Activated CD4-positive, alpha-beta memory T cell treated with anti-CD3 and anti-CD28 coated beads for 36 hours (primary cell): ENCODE data around the gene ADAMTS13. TPM values are rescaled to one million over a fixed set of nuclear protein-coding genes. Genes with fewer than 3 reads are reported as not detected.
"Not testable (repeated sequence)": the region's sequence is repeated elsewhere in the genome, so short reads cannot be mapped to it uniquely, and the experiment has no call there.

Source experiments
- CTCF ChIA-PET: fragments of 350-600 bp; sonication (Branson Sonifier 250); formaldehyde crosslinking; loops from one replicate; lab custom pipeline; 2021; ENCODE audit warnings: antibody characterized with exemption, inconsistent platforms; lab: Charles Lee
- POLR2A ChIA-PET: fragments of 350-600 bp; sonication (Branson Sonifier 250); formaldehyde crosslinking; loops from one replicate; lab custom pipeline; 2021; ENCODE audit warnings: antibody characterized with exemption; lab: Charles Lee
- DNase-seq: peaks from one replicate; pipeline ENCODE4 v3.0.0-alpha.2; 2020
- H3K27ac Mint-ChIP-seq: one replicate; pipeline ENCODE4 v1.8.0; 2021; ENCODE audit warnings: mixed read lengths
- H3K27me3 Mint-ChIP-seq: one replicate; pipeline ENCODE4 v1.8.0; 2021; ENCODE audit warnings: mixed read lengths
- H3K36me3 Mint-ChIP-seq: one replicate; pipeline ENCODE4 v1.8.0; 2021; ENCODE audit warnings: mixed read lengths
- H3K4me1 Mint-ChIP-seq: one replicate; pipeline ENCODE4 v1.8.0; 2021; ENCODE audit warnings: low read depth, mixed read lengths
- H3K4me3 Mint-ChIP-seq: one replicate; pipeline ENCODE4 v1.8.0; 2021; ENCODE audit warnings: mild to moderate bottlenecking, mixed read lengths
- H3K9me3 Mint-ChIP-seq: one replicate; pipeline ENCODE4 v1.8.0; 2021; ENCODE audit warnings: mixed read lengths
- intact Hi-C: fragments of 100-400 bp; cut with micrococcal nuclease; formaldehyde crosslinking; loops from one replicate; pipeline ENCODE4 v1.15.1; 2023
- total RNA-seq, 2 experiments: library from RNA; stranded (reverse); gene quantifications; one replicate each; pipeline ENCODE4 v1.2.3, GENCODE V29; 2021

The ADAMTS13 gene
- total RNA-seq, 2 experiments from 2014 or later = 2.4 to 2.6 TPM

GRCh38 chr9:133382507-133383141 lies 39.5 kb upstream of the ADAMTS13 start:
- no peaks in the 10 kb centered on the region for H3K36me3 Mint-ChIP-seq
- no peaks in the 10 kb centered on the region for H3K4me1 Mint-ChIP-seq
- ChIA-PET POLR2A (no interaction called here), CTCF (no interaction called here)
- no peak overlapping the region for H3K27ac Mint-ChIP-seq
- no peaks in the 10 kb centered on the region for H3K9me3 Mint-ChIP-seq
- H3K27me3 Mint-ChIP-seq = no peaks in the 10 kb centered on the region
- intact Hi-C loops = no loop called here
- H3K4me3 Mint-ChIP-seq = no peak overlapping the region
- DNase-seq = no peak

GRCh38 chr9:133383438-133383837 lies 38.7 kb upstream of the ADAMTS13 start:
- no peak overlapping the region for H3K27ac Mint-ChIP-seq
- no peaks in the 10 kb centered on the region for H3K9me3 Mint-ChIP-seq
- no peak overlapping the region for H3K4me3 Mint-ChIP-seq
- intact Hi-C loops = no loop called here
- H3K4me1 Mint-ChIP-seq = no peaks in the 10 kb centered on the region
- no peaks in the 10 kb centered on the region for H3K36me3 Mint-ChIP-seq
- DNase-seq = no peak
- POLR2A ChIA-PET = no interaction called here
- no peaks in the 10 kb centered on the region for H3K27me3 Mint-ChIP-seq
- CTCF ChIA-PET = no interaction called here

GRCh38 chr9:133384736-133385321 lies 37.3 kb upstream of the ADAMTS13 start:
- ChIA-PET POLR2A (no interaction called here), CTCF (interaction anchor here (0.8 kb wide), 1 partner anchor 11 kb away, joined by 3 read pairs; no protein-coding TSS in a partner anchor)
- H3K27ac Mint-ChIP-seq = no peak overlapping the region
- no peaks in the 10 kb centered on the region for H3K36me3 Mint-ChIP-seq
- H3K4me1 Mint-ChIP-seq = no peaks in the 10 kb centered on the region
- H3K9me3 Mint-ChIP-seq = no peaks in the 10 kb centered on the region
- DNase-seq = no peak
- intact Hi-C loops = no loop called here
- H3K4me3 Mint-ChIP-seq = no peak overlapping the region
- peaks cover 3% of the 10 kb centered on the region for H3K27me3 Mint-ChIP-seq

GRCh38 chr9:133385452-133385851 lies 36.7 kb upstream of the ADAMTS13 start:
- no peak overlapping the region for H3K4me3 Mint-ChIP-seq
- H3K9me3 Mint-ChIP-seq = no peaks in the 10 kb centered on the region
- intact Hi-C loops = no loop called here
- H3K27ac Mint-ChIP-seq = no peak overlapping the region
- peaks cover 6% of the 10 kb centered on the region for H3K27me3 Mint-ChIP-seq
- no peaks in the 10 kb centered on the region for H3K36me3 Mint-ChIP-seq
- POLR2A ChIA-PET = no interaction called here
- no peak for DNase-seq
- no peaks in the 10 kb centered on the region for H3K4me1 Mint-ChIP-seq
- CTCF ChIA-PET = no interaction called here

- H3K4me1 Mint-ChIP-seq = no peaks in the 10 kb centered on the region
- intact Hi-C loops = no loop called here
- H3K9me3 Mint-ChIP-seq = no peaks in the 10 kb centered on the region
- H3K27me3 Mint-ChIP-seq = peaks cover 8% of the 10 kb centered on the region
- H3K36me3 Mint-ChIP-seq = no peaks in the 10 kb centered on the region
- POLR2A ChIA-PET = no interaction called here
- no peak overlapping the region for H3K4me3 Mint-ChIP-seq
- CTCF ChIA-PET = interaction anchor here (0.9 kb wide), 1 partner anchor 15 kb away, joined by 4 read pairs; no protein-coding TSS in a partner anchor
- no peak for DNase-seq
- no peak overlapping the region for H3K27ac Mint-ChIP-seq
These were observed 35.8 kb upstream of the ADAMTS13 start for GRCh38 chr9:133386338-133386737.

GRCh38 chr9:133387680-133388079 lies 34.5 kb upstream of the ADAMTS13 start:
- intact Hi-C loops = no loop called here
- ChIA-PET CTCF (no interaction called here), POLR2A (no interaction called here)
- no peaks in the 10 kb centered on the region for H3K36me3 Mint-ChIP-seq
- DNase-seq = no peak
- no peak overlapping the region for H3K27ac Mint-ChIP-seq
- H3K4me1 Mint-ChIP-seq = no peaks in the 10 kb centered on the region
- H3K4me3 Mint-ChIP-seq = no peak overlapping the region
- H3K27me3 Mint-ChIP-seq = peaks cover 10% of the 10 kb centered on the region
- no peaks in the 10 kb centered on the region for H3K9me3 Mint-ChIP-seq

GRCh38 chr9:133389025-133389557 lies 33.1 kb upstream of the ADAMTS13 start:
- no peak overlapping the region for H3K27ac Mint-ChIP-seq
- no peak overlapping the region for H3K4me3 Mint-ChIP-seq
- H3K36me3 Mint-ChIP-seq = no peaks in the 10 kb centered on the region
- no peaks in the 10 kb centered on the region for H3K4me1 Mint-ChIP-seq
- POLR2A ChIA-PET = interaction anchor here (0.6 kb wide), 1 partner anchor 426 kb away, joined by 3 read pairs; no protein-coding TSS in a partner anchor
- CTCF ChIA-PET = no interaction called here
- H3K9me3 Mint-ChIP-seq = no peaks in the 10 kb centered on the region
- intact Hi-C loops = no loop called here
- no peak for DNase-seq
- peaks cover 10% of the 10 kb centered on the region for H3K27me3 Mint-ChIP-seq

GRCh38 chr9:133389562-133389961 lies 32.6 kb upstream of the ADAMTS13 start:
- Mint-ChIP-seq H3K4me3 (no peak overlapping the region), H3K36me3 (no peaks in the 10 kb centered on the region)
- CTCF ChIA-PET = interaction anchor here (1.1 kb wide), 1 partner anchor 13 kb away, joined by 3 read pairs; the partner anchor contains the start of gene STKLD1

GRCh38 chr9:133390713-133391112 lies 31.5 kb upstream of the ADAMTS13 start:
- Mint-ChIP-seq H3K36me3 (no peaks in the 10 kb centered on the region), H3K4me3 (no peak overlapping the region), H3K27me3 (peaks cover 10% of the 10 kb centered on the region), H3K4me1 (no peaks in the 10 kb centered on the region), H3K27ac (no peak overlapping the region), H3K9me3 (no peaks in the 10 kb centered on the region)
- DNase-seq = no peak
- POLR2A ChIA-PET = no interaction called here
- intact Hi-C loops = no loop called here
- CTCF ChIA-PET = no interaction called here

More at GRCh38 chr9:133389562-133389961, 32.6 kb upstream of the ADAMTS13 start:
- H3K27ac Mint-ChIP-seq = no peak overlapping the region
- intact Hi-C loops = no loop called here
- peaks cover 10% of the 10 kb centered on the region for H3K27me3 Mint-ChIP-seq
- no peaks in the 10 kb centered on the region for H3K4me1 Mint-ChIP-seq
- no peak for DNase-seq
- H3K9me3 Mint-ChIP-seq = no peaks in the 10 kb centered on the region
- POLR2A ChIA-PET = interaction anchor here (0.6 kb wide), 1 partner anchor 427 kb away, joined by 3 read pairs; no protein-coding TSS in a partner anchor

- H3K9me3 Mint-ChIP-seq, H3K4me3 Mint-ChIP-seq, POLR2A ChIA-PET, H3K36me3 Mint-ChIP-seq, DNase-seq, H3K27ac Mint-ChIP-seq, H3K4me1 Mint-ChIP-seq, intact Hi-C loops, CTCF ChIA-PET: not testable (repeated sequence)
- H3K27me3 Mint-ChIP-seq = peaks cover 10% of the 10 kb centered on the region
These were observed 30.7 kb upstream of the ADAMTS13 start for GRCh38 chr9:133391449-133391848.

- H3K36me3 Mint-ChIP-seq, POLR2A ChIA-PET, H3K4me3 Mint-ChIP-seq, CTCF ChIA-PET, intact Hi-C loops, DNase-seq, H3K9me3 Mint-ChIP-seq, H3K4me1 Mint-ChIP-seq, H3K27ac Mint-ChIP-seq: not testable (repeated sequence)
- H3K27me3 Mint-ChIP-seq = peaks cover 10% of the 10 kb centered on the region
These were observed 29.9 kb upstream of the ADAMTS13 start for GRCh38 chr9:133392308-133392707.

- intact Hi-C loops = no loop called here
- Mint-ChIP-seq H3K27me3 (peaks cover 10% of the 10 kb centered on the region), H3K27ac (no peak overlapping the region), H3K4me1 (no peaks in the 10 kb centered on the region), H3K4me3 (no peak overlapping the region), H3K36me3 (no peaks in the 10 kb centered on the region), H3K9me3 (no peaks in the 10 kb centered on the region)
- ChIA-PET POLR2A (no interaction called here), CTCF (no interaction called here)
- DNase-seq = no peak
These were observed 28.8 kb upstream of the ADAMTS13 start for GRCh38 chr9:133393399-133393798.
